Measurements from ENCODE around the gene S100Z. TPM values are rescaled to one million over a fixed set of nuclear protein-coding genes. Genes with fewer than 3 reads are reported as not detected.
A peak's percentile ranks its signal among the peaks of the same experiment; 100 is the strongest.

The S100Z gene
- total RNA-seq: 1 to 10 TPM in 1 of 4 donors, not detected in 3; 3.0 TPM

GRCh38 chr5:76849419-76850291 lies at the start of gene S100Z:
TSS of gene S100Z (plus strand) at chr5:76850014. CDS start at chr5:76875360, 25,346 bp downstream.
- DNase-seq (ENCODE audit: low spot score in 2 of 2): no peak
- Histone ChIP-seq H3K36me3 (no peaks in the 10 kb centered on the region), H3K4me3 (no peak within 1 kb of the TSS), H3K27ac (peak within 1 kb of the TSS in 1 of 4 donors; percentile 44), H3K4me1 (peaks cover 0 to under 1% (median 0%) of the 10 kb centered on the region in 4 donors), H3K27me3 (no peaks in the 10 kb centered on the region), H3K9me3 (no peaks in the 10 kb centered on the region)
- no peak for TF ChIP-seq EP300 (IDR thresholded peaks at IDR 0.05)
- TF ChIP-seq CTCF (IDR thresholded peaks at IDR 0.05): no peak
- TF ChIP-seq POLR2A (IDR thresholded peaks at IDR 0.05): no peak
- WGBS, 2 donors: 77 to 81% methylated on average over 18 of the region's 18 CpGs

- H3K27me3 ChIP-seq: no peaks in the 10 kb centered on the region
Observed at GRCh38 chr5:76800579-76800978, 49.2 kb upstream of the S100Z start.

GRCh38 chr5:76801159-76801802 lies 48.5 kb upstream of the S100Z start:
- H3K27ac ChIP-seq: no peak overlapping the region
- H3K36me3 ChIP-seq: no peaks in the 10 kb centered on the region
- H3K9me3 ChIP-seq: no peaks in the 10 kb centered on the region
- no peak for TF ChIP-seq CTCF (IDR thresholded peaks at IDR 0.05)
- TF ChIP-seq POLR2A (IDR thresholded peaks at IDR 0.05): no peak
- no peak for TF ChIP-seq EP300 (IDR thresholded peaks at IDR 0.05)
- no peaks in the 10 kb centered on the region for H3K27me3 ChIP-seq
- WGBS, 2 donors: 42 to 54% methylated on average over 4 of the region's 4 CpGs
- no peak overlapping the region for H3K4me3 ChIP-seq
- no peak for DNase-seq (ENCODE audit: low spot score in 2 of 2)
- H3K4me1 ChIP-seq: peaks cover 0 to 5% (median 0%) of the 10 kb centered on the region in 4 donors

More at GRCh38 chr5:76800579-76800978, 49.2 kb upstream of the S100Z start:
- no peaks in the 10 kb centered on the region for H3K9me3 ChIP-seq
- TF ChIP-seq CTCF (IDR thresholded peaks at IDR 0.05) (no peak), POLR2A (IDR thresholded peaks at IDR 0.05) (no peak), EP300 (IDR thresholded peaks at IDR 0.05) (no peak)
- WGBS, 2 donors: 79 to 82% methylated on average over 3 of the region's 3 CpGs
- DNase-seq (ENCODE audit: low spot score in 2 of 2): no peak
- peaks cover 0 to 5% (median 0%) of the 10 kb centered on the region in 4 donors for H3K4me1 ChIP-seq
- H3K4me3 ChIP-seq: no peak overlapping the region
- H3K36me3 ChIP-seq: no peaks in the 10 kb centered on the region
- no peak overlapping the region for H3K27ac ChIP-seq

- TF ChIP-seq POLR2A (IDR thresholded peaks at IDR 0.05) (no peak), EP300 (IDR thresholded peaks at IDR 0.05) (no peak), CTCF (IDR thresholded peaks at IDR 0.05) (no peak)
- Histone ChIP-seq H3K27me3 (no peaks in the 10 kb centered on the region), H3K4me3 (no peak overlapping the region), H3K27ac (no peak overlapping the region), H3K36me3 (no peaks in the 10 kb centered on the region), H3K9me3 (no peaks in the 10 kb centered on the region), H3K4me1 (peaks cover 0 to 5% (median 0%) of the 10 kb centered on the region in 4 donors)
- no peak for DNase-seq (ENCODE audit: low spot score in 2 of 2)
- 70 to 80% methylated on average over 3 of the region's 3 CpGs for WGBS, 2 donors
Observed at GRCh38 chr5:76801803-76802195, 48.0 kb upstream of the S100Z start.

- Histone ChIP-seq H3K27ac (no peak overlapping the region), H3K4me3 (no peak overlapping the region), H3K36me3 (no peaks in the 10 kb centered on the region), H3K9me3 (no peaks in the 10 kb centered on the region), H3K4me1 (peaks cover 0 to 5% (median 0%) of the 10 kb centered on the region in 4 donors), H3K27me3 (no peaks in the 10 kb centered on the region)
- no peak for DNase-seq (ENCODE audit: low spot score in 2 of 2)
- no peak for TF ChIP-seq EP300 (IDR thresholded peaks at IDR 0.05)
- TF ChIP-seq POLR2A (IDR thresholded peaks at IDR 0.05): no peak
- no peak for TF ChIP-seq CTCF (IDR thresholded peaks at IDR 0.05)
- WGBS, 2 donors: 86 to 94% methylated on average over 8 of the region's 8 CpGs
Observed at GRCh38 chr5:76804266-76804665, 45.5 kb upstream of the S100Z start.
